ENCODE results near the gene CDC25C. TPM values are rescaled to one million over a fixed set of nuclear protein-coding genes. Genes with fewer than 3 reads are reported as not detected.

The CDC25C gene
- total and polyA plus RNA-seq, 2 of the 4 experiments (the other 2 are of a cell fraction), result 7.3 to 8.2 TPM

- Histone ChIP-seq H2AFZ (replicated peaks; ENCODE audit: low read length, poor library complexity) (no peak overlapping the region), H4K8ac (ENCODE audit: low read depth in 2 of 2, low read length in 2 of 2) (no peak overlapping the region), H3K18ac (ENCODE audit: low read depth, low read length) (no peak overlapping the region), H4K20me1 (ENCODE audit: insufficient read depth, low read length) (no peaks in the 10 kb centered on the region), H2BK120ac (ENCODE audit: low read depth, low read length) (no peak overlapping the region), H3K4ac (ENCODE audit: low read depth, low read length) (no peak overlapping the region), H4K5ac (ENCODE audit: low read depth, low read length) (no peak overlapping the region), H2BK5ac (ENCODE audit: low read depth, low read length, poor library complexity, severe bottlenecking) (no peak overlapping the region), H3K23ac (ENCODE audit: low read depth, low read length) (no peak overlapping the region), H2BK20ac (ENCODE audit: low read depth, low read length) (no peak overlapping the region), H2AK5ac (ENCODE audit: low read depth, low read length) (no peak overlapping the region), H3K4me1 (ENCODE audit: control insufficient read depth, insufficient read depth, low read length) (no peaks in the 10 kb centered on the region), H3K36me3 (ENCODE audit: control insufficient read depth, insufficient read depth, low read length) (no peaks in the 10 kb centered on the region), H3K4me3 (ENCODE audit: insufficient read depth, low read depth, low read length) (no peak overlapping the region), H3K27ac (ENCODE audit: insufficient read depth, low read length) (no peak overlapping the region), H3K27me3 (ENCODE audit: control insufficient read depth, insufficient read depth, low read length) (no peaks in the 10 kb centered on the region), H3K4me2 (ENCODE audit: low read depth, low read length) (no peak overlapping the region), H3K79me1 (ENCODE audit: low read depth in 1 of 2, low read length in 2 of 2) (no peaks in the 10 kb centered on the region), H3K14ac (replicated peaks; ENCODE audit: low read depth, low read length) (no peak overlapping the region), H4K91ac (ENCODE audit: insufficient read depth, low read depth, low read length) (no peak overlapping the region), H3K9ac (ENCODE audit: low read depth, low read length) (no peak overlapping the region), H3K9me1 (ENCODE audit: insufficient read depth, low read length) (no peaks in the 10 kb centered on the region; the same call in 1 of the 2 replicates), H3K9me3 (ENCODE audit: control insufficient read depth, insufficient read depth, low read length) (no peaks in the 10 kb centered on the region), H2AK9ac (replicated peaks; ENCODE audit: low read depth, low read length, poor library complexity) (no peak overlapping the region), H3K56ac (ENCODE audit: extremely low read depth, insufficient read depth, low read length) (no peak overlapping the region), H2BK15ac (ENCODE audit: low read depth, low read length) (no peak overlapping the region)
- ChIA-PET CTCF (no interaction called here), POLR2A (ENCODE audit: unreplicated experiment) (no interaction called here)
- in situ Hi-C loops (cut with MboI; ENCODE audit: low sequenced_read_pairs) (no loop called here), intact Hi-C loops (cut with micrococcal nuclease) (no loop called here), dilution Hi-C loops (cut with HindIII; ENCODE audit: low sequenced_read_pairs, unreplicated experiment) (no loop called here)
- DNase-seq (no peak), ATAC-seq (ENCODE audit: low read depth) (no peak)
- no TSS peak for BruUV-seq (replicated peaks)
- TF ChIP-seq RFX5 (IDR thresholded peaks at IDR 0.05; ENCODE audit: low read depth, low read length), result no peak
- TF ChIP-seq, protein P1, sequence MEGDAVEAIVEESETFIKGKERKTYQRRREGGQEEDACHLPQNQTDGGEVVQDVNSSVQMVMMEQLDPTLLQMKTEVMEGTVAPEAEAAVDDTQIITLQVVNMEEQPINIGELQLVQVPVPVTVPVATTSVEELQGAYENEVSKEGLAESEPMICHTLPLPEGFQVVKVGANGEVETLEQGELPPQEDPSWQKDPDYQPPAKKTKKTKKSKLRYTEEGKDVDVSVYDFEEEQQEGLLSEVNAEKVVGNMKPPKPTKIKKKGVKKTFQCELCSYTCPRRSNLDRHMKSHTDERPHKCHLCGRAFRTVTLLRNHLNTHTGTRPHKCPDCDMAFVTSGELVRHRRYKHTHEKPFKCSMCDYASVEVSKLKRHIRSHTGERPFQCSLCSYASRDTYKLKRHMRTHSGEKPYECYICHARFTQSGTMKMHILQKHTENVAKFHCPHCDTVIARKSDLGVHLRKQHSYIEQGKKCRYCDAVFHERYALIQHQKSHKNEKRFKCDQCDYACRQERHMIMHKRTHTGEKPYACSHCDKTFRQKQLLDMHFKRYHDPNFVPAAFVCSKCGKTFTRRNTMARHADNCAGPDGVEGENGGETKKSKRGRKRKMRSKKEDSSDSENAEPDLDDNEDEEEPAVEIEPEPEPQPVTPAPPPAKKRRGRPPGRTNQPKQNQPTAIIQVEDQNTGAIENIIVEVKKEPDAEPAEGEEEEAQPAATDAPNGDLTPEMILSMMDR (conservative IDR thresholded peaks at IDR 0.05; ENCODE audit: low read depth, low read length), result no peak
- TF ChIP-seq NFE2L2 (IDR thresholded peaks at IDR 0.05; ENCODE audit: low read depth, low read length), result no peak
- TF ChIP-seq CHD1 (IDR thresholded peaks at IDR 0.05; ENCODE audit: low read depth, low read length), result no peak
- TF ChIP-seq MAFK (IDR thresholded peaks at IDR 0.05; ENCODE audit: low read depth, low read length), result no peak
- no peak for TF ChIP-seq MXI1 (IDR thresholded peaks at IDR 0.05; ENCODE audit: borderline replicate concordance, low read depth, low read length)
- no peak for TF ChIP-seq ELK1 (IDR thresholded peaks at IDR 0.05; ENCODE audit: borderline replicate concordance, low read depth, low read length)
- no peak for TF ChIP-seq CEBPB (IDR thresholded peaks at IDR 0.05; ENCODE audit: low read depth, low read length)
- no peak for TF ChIP-seq POLR2A (IDR thresholded peaks at IDR 0.05; ENCODE audit: low read depth, low read length)
- TF ChIP-seq FOS (IDR thresholded peaks at IDR 0.05; ENCODE audit: low read depth, low read length), result no peak
- TF ChIP-seq RAD21 (IDR thresholded peaks at IDR 0.05; ENCODE audit: low read length), result no peak
- TF ChIP-seq SMC3 (IDR thresholded peaks at IDR 0.05; ENCODE audit: low read depth, low read length), result no peak
- WGBS, 2 experiments (ENCODE audit: extremely low coverage in 2 of 2, insufficient read length in 1 of 2), result no CpG with 5 or more reads among the region's 3 CpGs
Measured at GRCh38 chr5:138316355-138316754, 15.2 kb downstream of the CDC25C start.

All from IMR-90 (cell line).